Umbilical cord (tissue), 2 donors: ENCODE data around the gene MIGA2. TPM values are rescaled to one million over a fixed set of nuclear protein-coding genes. Genes with fewer than 3 reads are reported as not detected.
A peak's percentile ranks its signal among the peaks of the same experiment; 100 is the strongest.
"Not testable (repeated sequence)": the region's sequence is repeated elsewhere in the genome, so short reads cannot be mapped to it uniquely, and the experiment has no call there.

Experiments
- DNase-seq: peaks from one replicate; pipeline ENCODE4 v3.0.0-alpha.2; 2015; ENCODE audit warnings: low spot score
- total RNA-seq: library from RNA; depleted of rRNA; stranded (reverse); fragments of >200 nt; gene quantifications from one replicate; pipeline ENCODE4 v1.2.3, GENCODE V29; 2014; ENCODE audit warnings: low replicate concordance; ENCODE audit not compliant: insufficient read depth

Gene MIGA2
- total RNA-seq: 9.1 TPM

GRCh38 chr9:129036241-129036922, at the start of gene MIGA2:
Gene MIGA2 (plus strand): TSS chr9:129036626. CDS start chr9:129040595, 3,969 bp downstream.
- peak; percentile 100 for DNase-seq

GRCh38 chr9:128986671-128987070, 49.8 kb upstream of the MIGA2 start:
- no peak for DNase-seq

- peak; percentile 68 for DNase-seq
Observed at GRCh38 chr9:128987805-128988204, 48.6 kb upstream of the MIGA2 start.

GRCh38 chr9:128992995-128993394, 43.4 kb upstream of the MIGA2 start:
- no peak for DNase-seq

- DNase-seq: no peak
Observed at GRCh38 chr9:128995791-128996190, 40.6 kb upstream of the MIGA2 start.

- DNase-seq: no peak
Observed at GRCh38 chr9:128998462-128998861, 38.0 kb upstream of the MIGA2 start.

GRCh38 chr9:128999581-129000206, 36.7 kb upstream of the MIGA2 start:
- DNase-seq: no peak

- no peak for DNase-seq
Observed at GRCh38 chr9:129001504-129002325, 34.7 kb upstream of the MIGA2 start.

GRCh38 chr9:129002992-129003391, 33.4 kb upstream of the MIGA2 start:
- DNase-seq: no peak

- not testable (repeated sequence) for DNase-seq
Observed at GRCh38 chr9:129004173-129004572, 32.3 kb upstream of the MIGA2 start.

GRCh38 chr9:129005336-129005997, 31.0 kb upstream of the MIGA2 start:
- DNase-seq: no peak

- DNase-seq: peak; percentile 79
Observed at GRCh38 chr9:129006328-129007034, 29.9 kb upstream of the MIGA2 start.

- DNase-seq: no peak
Observed at GRCh38 chr9:129007035-129007765, 29.2 kb upstream of the MIGA2 start.

- no peak for DNase-seq
Observed at GRCh38 chr9:129007766-129008468, 28.5 kb upstream of the MIGA2 start.

- no peak for DNase-seq
Observed at GRCh38 chr9:129008469-129008965, 27.9 kb upstream of the MIGA2 start.

- no peak for DNase-seq
Observed at GRCh38 chr9:129008986-129009583, 27.3 kb upstream of the MIGA2 start.

- no peak for DNase-seq
Observed at GRCh38 chr9:129009584-129010141, 26.8 kb upstream of the MIGA2 start.

- DNase-seq: no peak
Observed at GRCh38 chr9:129010267-129010975, 26.0 kb upstream of the MIGA2 start.
